WI38 (cell line): ENCODE data around the gene TUBA8.
"Not testable (repeated sequence)": the region's sequence is repeated elsewhere in the genome, so short reads cannot be mapped to it uniquely, and the experiment has no call there.

ENCODE experiments used
- H3K4me3 ChIP-seq: 2 replicates; pipeline ENCODE4 v1.5.1; 2011; ENCODE audit warnings: low read depth, mild to moderate bottlenecking, control low read depth, low read length
- CTCF ChIP-seq: IDR thresholded peaks from 2 replicates; pipeline ENCODE4 v1.5.1; 2012; ENCODE audit warnings: low read depth, mild to moderate bottlenecking, control low read depth, low read length

TUBA8 gene

GRCh38 chr22:18110194-18110953, at the start of gene TUBA8:
TSS of gene TUBA8 (plus strand) at chr22:18110809. CDS start at chr22:18110866, 57 bp downstream.
- H3K4me3 ChIP-seq = peak within 1 kb of the TSS; percentile 39
- TF ChIP-seq CTCF = no peak

- TF ChIP-seq CTCF = no peak
- H3K4me3 ChIP-seq = no peak overlapping the region
Measured at GRCh38 chr22:18062421-18062820, 48.2 kb upstream of the TUBA8 start.

- TF ChIP-seq CTCF = no peak
- no peak overlapping the region for H3K4me3 ChIP-seq
Measured at GRCh38 chr22:18063306-18063705, 47.3 kb upstream of the TUBA8 start.

GRCh38 chr22:18063715-18064114, 46.9 kb upstream of the TUBA8 start:
- H3K4me3 ChIP-seq = not testable (repeated sequence)

GRCh38 chr22:18064636-18065035, 46.0 kb upstream of the TUBA8 start:
- TF ChIP-seq CTCF = no peak

GRCh38 chr22:18065256-18065655, 45.4 kb upstream of the TUBA8 start:
- no peak for TF ChIP-seq CTCF
- no peak overlapping the region for H3K4me3 ChIP-seq

More at GRCh38 chr22:18064636-18065035, 46.0 kb upstream of the TUBA8 start:
- no peak overlapping the region for H3K4me3 ChIP-seq

GRCh38 chr22:18066181-18066859, 44.3 kb upstream of the TUBA8 start:
- TF ChIP-seq CTCF = no peak
- no peak overlapping the region for H3K4me3 ChIP-seq
